Fibroblast of upper back skin (primary cell): ENCODE results near the gene PRKCA.
"Not testable (repeated sequence)": the region's sequence is repeated elsewhere in the genome, so short reads cannot be mapped to it uniquely, and the experiment has no call there.

ENCODE experiments used
- DNase-seq: peaks from one replicate; pipeline ENCODE4 v3.0.0-alpha.2; 2013

The PRKCA gene

GRCh38 chr17:66467766-66468165, 165.4 kb downstream of the PRKCA start:
- no peak for DNase-seq

DNA sequence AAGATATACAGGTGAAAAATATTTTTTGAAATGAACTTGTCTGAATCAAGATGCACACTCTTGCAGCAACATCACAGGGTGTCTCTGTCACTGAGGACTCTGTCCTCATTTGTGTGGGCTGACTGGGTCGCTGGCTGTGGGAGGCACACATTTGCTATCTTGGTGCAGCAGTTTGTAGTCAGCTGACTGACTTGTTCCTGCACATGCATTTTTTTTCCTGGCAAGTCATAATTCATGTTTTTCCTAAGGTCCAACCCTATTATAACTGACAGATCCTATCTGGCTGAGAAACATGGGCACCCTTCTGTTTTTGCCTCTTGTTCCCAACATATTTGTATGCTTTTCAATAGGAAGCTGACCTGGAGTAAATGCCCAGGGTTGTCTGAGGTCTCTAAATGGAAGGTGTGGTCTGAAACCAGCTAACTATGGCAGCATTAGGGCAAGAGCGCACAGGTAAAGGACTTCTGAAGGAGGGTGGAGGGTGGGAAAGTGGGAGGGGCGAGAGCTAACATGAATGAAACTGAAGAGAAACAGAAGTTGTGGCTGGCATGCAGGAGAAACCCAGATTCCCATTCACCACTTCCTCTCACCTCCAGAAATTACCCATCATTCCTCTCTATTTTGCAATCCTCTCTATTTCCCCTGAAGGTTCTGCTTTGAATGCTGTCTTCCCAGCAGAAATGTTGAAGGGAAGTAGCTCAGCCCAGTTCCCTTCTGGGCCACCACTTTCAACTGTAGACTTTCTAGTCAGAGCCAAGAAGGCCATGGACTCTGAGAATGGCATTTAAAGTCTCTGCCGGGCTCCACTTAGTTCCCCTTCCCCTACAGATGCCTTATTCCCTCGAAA, 166.1 kb downstream of the PRKCA start:
- peak; percentile 32 for DNase-seq

DNA sequence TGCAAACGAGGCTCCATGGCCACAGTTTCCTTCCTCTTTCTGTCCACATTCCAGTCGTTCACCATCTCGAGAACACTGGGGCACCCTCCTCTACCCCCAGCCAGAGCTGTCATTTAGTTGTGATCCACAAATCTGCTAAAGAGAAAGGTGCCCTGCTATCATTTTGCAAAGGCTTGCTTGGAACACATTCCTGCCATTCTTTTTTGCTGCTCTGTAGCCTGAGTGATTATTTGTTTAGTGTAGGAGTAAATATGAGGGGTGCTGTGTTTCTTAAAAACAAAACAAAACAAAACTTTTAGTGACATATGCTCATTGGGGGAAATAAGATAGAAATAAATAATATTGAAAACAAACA, 166.7 kb downstream of the PRKCA start:
- no peak for DNase-seq

GRCh38 chr17:66469461-66469860, 167.0 kb downstream of the PRKCA start:
- no peak for DNase-seq

GRCh38 chr17:66469890-66470289, 167.5 kb downstream of the PRKCA start:
- no peak for DNase-seq

GRCh38 chr17:66472123-66472522, 169.7 kb downstream of the PRKCA start:
- DNase-seq: no peak

DNA sequence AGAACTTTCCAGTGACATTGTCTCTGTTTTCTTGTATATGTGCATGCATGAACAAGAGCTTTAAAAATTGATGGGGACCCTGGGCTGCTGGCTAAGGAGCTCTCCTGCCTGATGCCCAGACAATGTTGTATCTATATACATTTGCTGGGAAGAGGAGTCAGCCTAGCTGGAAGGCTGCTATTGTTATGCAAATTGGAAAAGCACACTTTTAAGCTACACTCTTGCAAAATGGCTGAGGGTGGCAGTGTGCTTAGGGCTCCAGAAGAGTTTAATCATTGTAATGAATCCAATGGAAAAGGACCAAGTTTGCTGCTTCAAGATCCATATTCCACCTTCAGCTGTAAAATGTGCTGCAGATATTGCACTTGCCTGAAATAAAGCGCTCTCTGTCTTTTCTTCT, 171.8 kb downstream of the PRKCA start:
- DNase-seq: no peak

GRCh38 chr17:66474806-66475497, 172.5 kb downstream of the PRKCA start:
- DNase-seq: no peak

DNA sequence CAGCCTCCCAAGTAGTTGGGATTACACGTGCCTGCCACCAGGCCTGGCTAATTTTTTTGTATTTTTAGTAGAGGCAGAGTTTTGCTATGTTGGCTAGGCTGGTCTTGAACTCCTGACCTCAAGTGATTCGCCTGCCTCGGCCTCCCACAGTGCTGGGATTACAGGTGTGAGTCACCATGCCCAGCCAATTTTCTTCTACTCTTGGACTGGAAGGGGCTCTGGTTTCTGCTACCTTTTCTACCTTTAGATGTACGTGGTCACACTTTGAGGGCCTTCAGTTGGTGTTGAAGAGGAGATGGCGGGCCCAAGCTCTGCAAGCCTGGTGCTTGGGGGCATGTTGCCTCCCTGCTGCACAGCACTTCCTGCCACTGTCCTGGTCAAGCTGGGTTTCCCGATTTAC, 173.6 kb downstream of the PRKCA start:
- DNase-seq: no peak

DNA sequence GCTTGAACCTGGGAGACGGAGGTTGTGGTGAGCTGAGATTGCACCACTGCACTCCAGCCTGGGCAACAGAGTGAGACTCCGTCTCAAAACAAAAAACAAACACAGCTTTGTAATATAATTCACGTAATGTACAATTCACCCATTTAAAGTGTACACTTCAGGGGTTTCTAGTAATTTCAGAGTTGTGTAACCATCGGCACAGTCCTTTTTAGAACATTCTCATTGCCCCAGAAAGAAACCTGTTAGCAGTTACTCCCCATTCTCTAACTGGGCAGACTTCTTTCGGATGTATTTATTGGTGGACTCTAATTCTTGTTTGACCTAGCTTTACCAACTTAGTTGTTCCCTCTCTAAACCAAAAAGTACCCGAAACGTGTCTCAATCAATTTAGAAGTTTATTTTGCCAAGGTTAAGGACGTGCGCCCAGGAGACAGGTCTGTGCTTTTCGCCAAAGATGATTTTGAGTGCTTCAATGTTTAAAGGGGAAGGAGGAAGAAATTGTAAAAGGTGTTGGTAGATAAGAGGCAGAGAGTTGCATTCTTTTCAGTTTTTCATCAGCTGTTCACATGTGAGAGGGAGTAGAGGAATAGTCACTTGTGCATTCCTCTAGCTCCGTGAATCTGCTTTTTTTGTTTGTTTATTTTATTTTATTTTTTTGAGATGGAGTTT, 175.3 kb downstream of the PRKCA start:
- no peak for DNase-seq

- not testable (repeated sequence) for DNase-seq
Observed at GRCh38 chr17:66479230-66479889, 176.9 kb downstream of the PRKCA start.

- no peak for DNase-seq
Observed at GRCh38 chr17:66480243-66480642, 177.8 kb downstream of the PRKCA start.

DNA sequence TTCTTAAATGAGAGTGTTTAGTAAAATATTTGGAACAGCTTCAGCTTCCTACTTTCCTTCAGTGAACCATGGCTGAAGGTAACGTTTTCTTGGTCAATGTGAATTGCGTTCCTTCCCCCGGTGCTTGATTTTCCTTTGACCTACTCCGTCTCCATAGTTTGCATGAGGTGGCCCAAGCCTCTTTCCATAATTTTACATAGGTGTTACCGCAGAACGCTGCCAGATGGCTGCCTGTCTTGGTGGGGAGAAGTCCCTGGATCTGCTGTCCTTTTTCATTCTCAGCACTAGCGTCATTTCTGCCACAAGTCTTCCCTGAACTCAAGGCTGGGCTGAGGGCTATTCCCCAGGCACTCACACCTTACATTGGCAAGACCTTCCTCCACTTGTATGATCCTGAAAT, 178.4 kb downstream of the PRKCA start:
- DNase-seq: no peak

- no peak for DNase-seq
Observed at GRCh38 chr17:66481271-66481670, 178.9 kb downstream of the PRKCA start.

GRCh38 chr17:66483906-66484305, 181.5 kb downstream of the PRKCA start:
- no peak for DNase-seq

DNA sequence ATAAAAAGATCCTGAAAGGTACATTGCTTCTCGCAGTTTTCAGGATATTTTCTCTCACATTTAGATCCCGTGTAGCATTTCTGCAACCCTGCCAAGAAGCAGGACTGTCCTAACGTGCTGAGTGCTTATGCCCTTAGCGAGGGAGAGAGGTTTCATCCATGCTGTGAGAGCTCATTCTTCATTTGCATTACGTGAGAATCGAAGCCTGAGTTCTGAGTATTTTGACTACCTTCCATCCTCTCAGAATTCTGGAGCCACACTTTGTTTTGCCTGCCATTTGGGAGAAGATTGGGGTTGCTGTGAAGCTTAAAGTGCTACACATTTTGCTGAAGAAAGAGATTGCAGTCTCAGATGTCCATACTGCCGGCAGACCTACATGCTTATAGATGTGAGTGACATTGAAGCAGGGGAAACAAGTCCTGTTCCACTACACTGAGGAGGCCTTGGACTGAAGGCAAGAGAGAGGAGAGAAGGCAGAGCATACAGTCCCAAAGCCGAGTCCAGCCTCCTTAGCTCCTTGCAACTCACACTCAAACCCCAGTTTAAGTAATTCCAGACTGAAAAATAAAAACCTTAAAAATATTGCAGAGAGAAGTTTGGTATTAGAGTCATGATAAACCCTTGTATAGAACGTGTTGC, 183.0 kb downstream of the PRKCA start:
- DNase-seq: no peak

- no peak for DNase-seq
Observed at GRCh38 chr17:66487121-66487520, 184.7 kb downstream of the PRKCA start.

DNA sequence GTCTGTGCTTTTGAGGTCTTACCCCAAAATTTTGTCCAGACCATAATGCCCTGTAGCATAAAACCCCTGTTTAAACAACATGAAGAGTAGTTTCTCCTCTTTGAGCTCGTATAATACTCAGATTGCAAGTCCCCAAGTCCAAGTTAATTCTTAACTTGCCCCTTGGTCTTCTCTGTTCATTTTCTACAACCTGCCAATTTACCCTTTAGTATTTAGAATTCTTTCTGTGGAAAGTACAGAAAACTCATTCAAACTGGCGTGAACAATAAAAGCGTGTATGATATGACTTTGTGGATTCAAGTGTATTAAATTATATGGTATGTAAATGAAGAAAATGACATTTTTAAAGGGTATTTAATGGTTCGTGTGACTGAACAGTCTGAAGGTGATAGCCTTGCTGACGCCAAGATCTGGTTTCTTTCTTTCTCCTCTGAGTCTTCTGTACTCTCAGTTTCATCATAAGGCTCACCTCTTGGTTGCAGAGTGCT, 185.6 kb downstream of the PRKCA start:
- DNase-seq: no peak

DNA sequence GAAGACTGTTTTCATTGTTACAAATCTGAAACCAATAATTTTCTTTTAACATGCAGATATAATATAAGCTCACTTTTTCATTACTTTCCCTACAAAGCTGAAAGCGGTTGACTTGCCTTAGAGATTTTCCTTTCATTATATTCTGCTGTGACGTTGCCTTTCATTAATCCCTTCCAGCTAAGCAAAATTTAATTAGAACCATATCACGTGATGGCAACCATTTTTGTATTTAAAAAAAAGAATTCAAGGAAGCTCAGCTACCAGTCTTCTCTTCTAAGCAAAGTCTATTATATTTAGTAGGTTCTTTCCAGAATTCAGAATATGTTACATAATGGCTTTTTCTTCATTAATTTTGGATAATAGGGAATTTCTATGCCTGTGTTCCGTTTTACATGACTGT, 186.5 kb downstream of the PRKCA start:
- DNase-seq: no peak

DNA sequence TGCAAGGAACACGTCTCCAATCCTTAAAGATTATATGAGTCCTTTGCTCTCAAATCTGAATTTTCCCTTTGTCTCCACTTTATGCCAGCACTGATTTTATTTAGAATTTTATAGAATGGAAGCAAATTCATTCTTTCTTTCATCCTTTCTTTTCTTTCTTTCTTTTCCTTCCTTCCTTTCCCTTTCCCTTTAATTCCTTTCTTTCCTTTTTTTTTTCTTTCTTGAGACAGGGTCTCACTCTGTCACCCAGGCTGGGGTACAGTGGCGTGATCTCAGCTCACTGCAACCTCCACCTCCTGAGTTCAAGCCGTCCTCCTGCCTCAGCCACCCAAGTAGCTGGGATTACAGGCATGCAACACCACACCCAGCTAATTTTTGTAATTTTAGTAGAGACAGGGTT, 187.2 kb downstream of the PRKCA start:
- not testable (repeated sequence) for DNase-seq

- no peak for DNase-seq
Observed at GRCh38 chr17:66491213-66491612, 188.8 kb downstream of the PRKCA start.

DNA sequence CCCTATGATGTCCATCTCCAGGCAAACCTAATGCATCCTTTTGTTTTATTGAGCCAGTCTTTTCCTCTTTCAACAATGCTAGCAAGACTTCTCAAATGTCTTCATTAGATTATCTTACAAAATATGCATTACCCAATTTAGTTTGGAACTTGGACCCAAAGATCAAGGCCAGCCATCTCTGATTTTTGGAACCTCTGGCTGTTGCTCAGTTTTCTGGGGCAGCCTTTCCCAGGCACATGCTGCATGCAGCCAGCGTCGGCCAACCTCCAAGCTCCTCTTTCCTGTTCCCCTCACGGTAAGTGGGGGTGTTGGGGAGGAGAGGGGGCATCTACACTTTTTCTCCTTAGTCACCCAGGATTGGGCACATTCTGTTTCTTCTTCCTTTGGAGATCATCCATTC, 189.3 kb downstream of the PRKCA start:
- DNase-seq: no peak

- DNase-seq: no peak
Observed at GRCh38 chr17:66492080-66492479, 189.7 kb downstream of the PRKCA start.
